AG10803 (cell line): ENCODE data around the gene BLM.
"Not testable (repeated sequence)": the region's sequence is repeated elsewhere in the genome, so short reads cannot be mapped to it uniquely, and the experiment has no call there.

Source experiments
- DNase-seq: peaks from one replicate; pipeline ENCODE4 v3.0.0; 2010; ENCODE audit warnings: low read depth
- H3K4me3 ChIP-seq: 2 replicates; pipeline ENCODE4 v1.5.1; 2011; ENCODE audit warnings: mild to moderate bottlenecking, low read length, control low read depth
- TF ChIP-seq, protein P1 (sequence below): conservative IDR thresholded peaks from 2 replicates; pipeline ENCODE4 v1.5.1; 2011; ENCODE audit warnings: mild to moderate bottlenecking, low read length, control low read depth, inconsistent platforms

BLM gene

DNA sequence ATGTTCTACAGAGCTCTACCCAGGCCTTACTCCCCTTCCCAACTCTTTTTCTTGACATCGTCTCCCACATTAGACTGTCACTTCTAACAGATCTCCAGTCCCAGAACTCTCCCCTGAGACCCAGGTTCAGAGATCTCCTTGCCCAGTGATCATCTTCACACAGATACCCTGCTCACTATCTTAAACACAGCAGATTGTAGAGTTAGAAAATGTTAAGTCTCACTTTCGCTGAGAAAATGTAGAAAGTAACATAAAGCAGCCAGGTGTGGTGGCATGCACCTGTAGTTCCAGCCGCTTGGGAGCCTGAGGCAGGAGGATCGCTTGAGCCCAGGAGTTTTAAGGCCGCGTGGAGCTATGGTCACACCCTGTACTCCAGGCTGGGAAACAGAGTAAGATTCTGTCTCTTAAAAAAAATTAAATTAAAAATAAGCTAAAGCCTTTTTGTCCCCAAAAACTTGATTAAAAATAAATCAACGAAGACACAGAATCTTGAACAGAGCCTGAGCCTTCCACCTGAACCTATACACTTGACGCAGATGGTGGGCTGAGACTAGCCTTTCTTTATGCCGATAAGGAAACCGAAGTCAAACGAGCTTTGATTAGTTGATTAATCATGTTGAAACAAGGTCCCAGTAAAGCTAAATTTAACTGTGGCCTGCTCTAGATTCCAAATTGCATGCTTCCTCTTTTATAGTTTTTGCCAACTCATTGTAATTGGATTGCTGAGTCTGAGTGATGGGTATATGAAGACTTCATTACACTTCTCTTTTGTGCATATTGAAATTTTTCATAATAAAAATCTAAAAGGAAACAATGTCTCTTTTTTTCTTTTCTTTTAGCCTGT lies 31.3 kb upstream of the BLM start:
- DNase-seq, result no peak
- TF ChIP-seq, protein P1, sequence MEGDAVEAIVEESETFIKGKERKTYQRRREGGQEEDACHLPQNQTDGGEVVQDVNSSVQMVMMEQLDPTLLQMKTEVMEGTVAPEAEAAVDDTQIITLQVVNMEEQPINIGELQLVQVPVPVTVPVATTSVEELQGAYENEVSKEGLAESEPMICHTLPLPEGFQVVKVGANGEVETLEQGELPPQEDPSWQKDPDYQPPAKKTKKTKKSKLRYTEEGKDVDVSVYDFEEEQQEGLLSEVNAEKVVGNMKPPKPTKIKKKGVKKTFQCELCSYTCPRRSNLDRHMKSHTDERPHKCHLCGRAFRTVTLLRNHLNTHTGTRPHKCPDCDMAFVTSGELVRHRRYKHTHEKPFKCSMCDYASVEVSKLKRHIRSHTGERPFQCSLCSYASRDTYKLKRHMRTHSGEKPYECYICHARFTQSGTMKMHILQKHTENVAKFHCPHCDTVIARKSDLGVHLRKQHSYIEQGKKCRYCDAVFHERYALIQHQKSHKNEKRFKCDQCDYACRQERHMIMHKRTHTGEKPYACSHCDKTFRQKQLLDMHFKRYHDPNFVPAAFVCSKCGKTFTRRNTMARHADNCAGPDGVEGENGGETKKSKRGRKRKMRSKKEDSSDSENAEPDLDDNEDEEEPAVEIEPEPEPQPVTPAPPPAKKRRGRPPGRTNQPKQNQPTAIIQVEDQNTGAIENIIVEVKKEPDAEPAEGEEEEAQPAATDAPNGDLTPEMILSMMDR, result no peak
- H3K4me3 ChIP-seq, result no peak overlapping the region

DNA sequence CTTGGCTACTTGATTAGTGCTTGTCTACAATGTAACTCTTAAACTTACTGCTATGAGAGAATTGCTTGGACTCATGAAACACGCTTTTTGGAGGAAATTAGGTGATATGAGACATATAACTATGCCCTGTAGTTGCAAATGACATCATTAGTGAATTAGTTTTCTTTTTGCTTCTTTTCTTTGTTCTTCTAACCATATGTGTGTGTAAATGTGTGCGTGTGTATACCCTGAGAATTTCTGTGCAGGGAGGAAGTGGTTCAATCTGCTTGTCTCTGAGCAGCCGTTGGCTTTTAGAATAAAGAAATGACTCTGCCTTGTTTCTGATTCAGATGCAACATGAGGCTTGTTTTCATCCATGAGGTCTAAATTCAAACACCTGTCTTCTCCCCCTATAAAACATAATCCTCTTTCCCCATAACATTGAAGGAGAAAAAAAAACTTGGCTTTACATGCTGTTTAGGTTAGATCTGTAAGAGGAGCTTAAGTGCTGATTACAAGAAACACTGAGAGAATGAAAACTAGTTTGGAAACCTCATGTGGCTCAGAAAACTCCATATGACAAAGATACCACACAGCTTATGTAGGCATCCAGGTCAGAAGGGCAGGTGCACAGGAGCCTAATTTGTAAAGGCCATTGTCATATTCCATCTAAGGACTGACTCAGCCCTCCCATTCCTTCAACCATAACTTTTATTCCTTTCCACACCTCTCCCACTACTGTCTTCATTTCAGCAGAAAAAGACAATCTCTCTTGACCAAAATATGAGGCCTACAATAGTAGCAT lies 30.5 kb upstream of the BLM start:
- H3K4me3 ChIP-seq, result no peak overlapping the region
- no peak for DNase-seq
- TF ChIP-seq, protein P1, result no peak

DNA sequence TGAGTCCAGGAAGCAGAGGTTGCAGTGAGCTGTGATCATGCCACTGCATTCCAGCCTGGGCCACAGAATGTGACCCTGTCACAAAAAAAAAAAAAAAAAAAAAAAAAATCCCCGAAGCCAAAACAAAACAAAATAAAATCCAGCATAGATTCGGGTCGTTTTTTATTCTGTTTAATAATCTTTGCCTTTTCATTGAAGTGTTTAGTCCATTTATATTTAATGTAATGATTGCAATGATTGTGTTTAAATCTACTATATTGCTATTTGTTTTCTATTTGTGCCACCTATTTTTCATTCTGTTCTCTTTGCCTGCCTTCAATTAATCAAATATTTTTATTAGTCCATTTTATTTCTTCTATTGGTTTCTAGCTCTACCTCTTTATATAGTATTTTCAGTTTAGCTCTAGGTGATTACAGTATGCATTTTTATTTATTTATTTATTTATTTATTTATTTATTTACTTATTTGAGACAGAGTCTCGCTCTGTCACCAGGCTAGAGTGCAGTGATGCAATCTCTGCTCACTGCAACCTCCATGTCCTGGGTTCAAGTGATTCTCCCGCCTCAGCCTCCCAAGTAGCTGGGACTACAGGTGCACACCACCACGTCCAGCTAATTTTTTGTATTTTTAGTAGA lies 27.7 kb upstream of the BLM start:
- DNase-seq, H3K4me3 ChIP-seq: not testable (repeated sequence)

DNA sequence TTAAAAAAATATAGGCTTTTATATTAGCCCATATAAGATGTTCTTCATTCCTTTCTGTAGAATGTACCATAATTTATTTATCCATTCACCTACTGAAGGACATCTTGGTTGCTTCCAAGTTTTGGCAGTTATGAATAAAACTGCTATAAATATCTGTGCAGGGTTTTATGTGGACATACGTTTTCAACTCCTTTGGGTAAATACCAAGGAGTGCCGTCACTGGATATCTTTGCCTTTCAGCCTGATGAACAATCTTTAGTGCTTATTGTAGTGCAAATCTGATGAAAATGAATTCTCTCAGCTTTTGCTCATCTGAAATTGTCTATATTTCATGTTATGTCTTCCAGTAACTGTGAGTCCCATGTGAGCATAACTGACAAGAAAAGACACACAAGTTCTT lies 26.6 kb upstream of the BLM start:
- peak; percentile 27 for DNase-seq
- H3K4me3 ChIP-seq, result no peak overlapping the region
- TF ChIP-seq, protein P1, result no peak

DNA sequence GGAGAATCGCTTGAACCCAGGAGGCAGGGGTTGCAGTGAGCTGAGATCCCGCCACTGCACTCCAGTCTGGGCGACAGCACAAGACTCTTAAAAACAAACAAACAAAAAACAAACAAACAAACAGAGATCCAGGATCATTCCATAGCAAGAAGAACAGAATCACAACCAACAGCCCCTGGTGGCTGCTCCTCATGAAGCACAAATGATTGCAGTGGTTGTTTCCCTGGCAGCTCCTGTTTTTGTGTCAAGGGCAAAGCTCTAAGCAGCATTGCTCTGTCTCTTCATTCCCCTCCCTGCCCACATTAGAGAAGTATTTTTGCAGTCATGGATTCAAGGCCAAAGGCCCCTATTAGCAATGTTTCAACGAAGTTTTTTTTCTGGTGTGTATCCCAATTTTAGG lies 25.8 kb upstream of the BLM start:
- peak; percentile 14 for DNase-seq
- TF ChIP-seq, protein P1, result peak; percentile 39
- H3K4me3 ChIP-seq, result no peak overlapping the region

DNA sequence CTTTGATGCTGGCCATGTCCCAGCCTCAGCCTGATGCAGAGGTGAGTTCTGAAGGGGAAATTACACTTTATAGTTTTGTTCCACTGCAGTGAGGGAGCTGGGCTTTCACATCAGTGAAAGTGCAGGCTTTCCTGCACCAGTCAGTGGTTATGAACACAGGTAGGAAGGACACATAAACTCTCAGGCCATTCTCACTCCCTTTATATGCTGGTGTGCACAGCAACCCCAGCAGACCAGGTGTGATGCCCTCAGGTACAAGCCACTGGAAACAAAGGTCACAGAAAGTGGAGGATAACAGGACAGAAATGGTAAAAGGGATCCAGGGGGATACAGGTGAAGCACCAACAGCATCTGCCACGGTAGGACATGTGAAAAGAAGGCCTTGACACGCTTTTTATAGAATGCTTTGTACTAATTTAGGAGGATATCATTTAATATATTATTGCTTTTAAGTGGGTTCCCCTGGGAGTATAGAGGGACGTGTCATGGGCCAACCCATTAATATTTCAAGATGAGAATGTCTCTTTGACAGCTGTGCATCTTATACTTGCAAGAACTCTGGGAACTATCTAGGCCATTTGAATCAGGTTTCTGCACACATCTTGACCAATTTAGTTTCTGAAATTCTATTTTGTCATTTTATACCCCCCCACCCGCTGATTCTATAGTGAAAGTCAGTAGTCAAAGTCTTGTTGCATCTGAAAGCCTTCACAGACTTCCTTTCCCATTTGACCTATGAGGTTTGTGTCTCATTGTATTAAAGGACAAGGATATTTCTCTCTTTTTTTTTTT lies 25.0 kb upstream of the BLM start:
- no peak for DNase-seq

More for the DNA sequence above, 25.0 kb upstream of the BLM start:
- TF ChIP-seq, protein P1, result no peak
- no peak overlapping the region for H3K4me3 ChIP-seq
